IPS DF 6.9 (cell line): ENCODE measurements around the gene UGT1A5.
A peak's percentile ranks its signal among the peaks of the same experiment; 100 is the strongest.

Source experiments
- DNase-seq: peaks from one replicate; pipeline ENCODE4 v3.0.0-alpha.2; 2013; ENCODE audit warnings: low read depth, low spot score
- H3K27ac ChIP-seq: one replicate; pipeline ENCODE4 v1.5.1; 2013; ENCODE audit warnings: low read length, control low read depth
- H3K27me3 ChIP-seq: 2 replicates; pipeline ENCODE4 v1.6.1; 2013; ENCODE audit warnings: mild to moderate bottlenecking, low read length; ENCODE audit not compliant: control insufficient read depth, insufficient read depth
- H3K36me3 ChIP-seq: 2 replicates; pipeline ENCODE4 v1.6.1; 2013; ENCODE audit warnings: low read length; ENCODE audit not compliant: control insufficient read depth, insufficient read depth
- H3K4me1 ChIP-seq: 2 replicates; pipeline ENCODE4 v1.6.1; 2013; ENCODE audit warnings: low read length; ENCODE audit not compliant: control insufficient read depth, insufficient read depth
- H3K4me3 ChIP-seq: 2 replicates; pipeline ENCODE4 v1.5.1; 2013; ENCODE audit warnings: mild to moderate bottlenecking, low read length
- H3K9me3 ChIP-seq: 2 replicates; pipeline ENCODE4 v1.6.1; 2013; ENCODE audit warnings: low read length, inconsistent platforms; ENCODE audit not compliant: control insufficient read depth, insufficient read depth
- WGBS: extraction: QIAGEN DNeasy Blood & Tissue Kit; methylation state at CpG from one replicate; pipeline ENCODE4 v1.1.7; 2013; ENCODE audit warnings: mixed read lengths, missing lambda C conversion rate; ENCODE audit not compliant: insufficient read length, insufficient coverage; 5-methylcytosine and 5-hydroxymethylcytosine counted together

Gene UGT1A5

DNA sequence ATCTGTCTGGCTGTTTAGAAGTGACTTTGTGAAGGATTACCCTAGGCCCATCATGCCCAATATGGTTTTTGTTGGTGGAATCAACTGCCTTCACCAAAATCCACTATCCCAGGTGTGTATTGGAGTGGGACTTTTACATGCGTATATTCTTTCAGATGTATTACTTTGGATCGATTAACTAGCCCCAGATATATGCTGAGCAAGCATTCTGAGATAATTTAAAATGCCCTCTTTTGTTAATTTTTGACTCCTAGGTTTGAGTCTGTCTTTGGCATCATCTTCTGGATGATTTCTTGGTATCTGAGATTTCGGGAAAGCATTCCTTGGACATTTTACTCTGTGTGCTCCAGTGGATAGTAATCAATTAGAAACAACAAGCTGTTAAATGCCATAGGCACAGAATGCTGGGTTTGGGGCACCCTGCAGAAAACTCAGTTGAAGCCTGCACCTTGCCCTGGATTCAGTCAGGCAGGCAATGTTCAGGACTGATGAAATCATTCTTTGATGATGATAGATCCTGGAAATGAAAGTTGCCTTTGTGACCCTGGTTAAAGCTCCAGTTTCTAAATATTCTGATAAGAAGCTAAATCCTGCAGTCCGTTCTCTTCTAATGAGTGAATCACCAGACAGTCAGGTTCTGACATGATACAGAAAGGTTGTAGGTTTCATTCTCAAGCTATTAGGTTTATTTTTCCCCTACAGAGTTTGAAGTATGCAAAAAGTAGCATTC, 48.5 kb downstream of the UGT1A5 start:
- no CpG with 5 or more reads among the region's 4 CpGs for WGBS
- H3K27ac ChIP-seq = no peak overlapping the region
- DNase-seq = no peak

DNA sequence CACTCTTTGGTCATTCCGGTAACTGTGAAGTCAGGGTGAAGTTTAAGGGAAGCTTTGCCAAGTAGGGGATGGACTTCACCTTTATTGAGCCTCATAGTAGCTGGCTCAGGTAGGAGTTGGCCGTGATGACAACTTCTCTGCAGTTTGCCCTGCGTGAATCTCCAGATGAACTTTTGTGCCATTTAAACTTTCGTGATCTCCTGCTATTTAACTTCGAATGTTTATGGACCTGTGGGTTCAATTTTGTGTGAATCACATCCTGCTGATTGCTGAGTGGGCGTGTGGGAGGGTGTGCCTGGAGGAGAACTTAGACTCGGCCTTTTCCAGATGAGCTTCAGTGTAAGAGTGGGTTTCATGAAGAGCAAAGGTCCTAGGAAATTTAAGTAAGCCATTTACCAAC, 51.6 kb downstream of the UGT1A5 start:
- no peaks in the 10 kb centered on the region for H3K4me1 ChIP-seq
- no peaks in the 10 kb centered on the region for H3K27me3 ChIP-seq
- H3K4me3 ChIP-seq = no peak overlapping the region
- DNase-seq = no peak
- no CpG with 5 or more reads among the region's 7 CpGs for WGBS
- no peaks in the 10 kb centered on the region for H3K36me3 ChIP-seq
- no peak overlapping the region for H3K27ac ChIP-seq
- H3K9me3 ChIP-seq = no peaks in the 10 kb centered on the region

More for the DNA sequence above, 48.5 kb downstream of the UGT1A5 start:
- Histone ChIP-seq H3K4me1 (no peaks in the 10 kb centered on the region), H3K4me3 (no peak overlapping the region), H3K36me3 (no peaks in the 10 kb centered on the region), H3K27me3 (no peaks in the 10 kb centered on the region), H3K9me3 (no peaks in the 10 kb centered on the region)

DNA sequence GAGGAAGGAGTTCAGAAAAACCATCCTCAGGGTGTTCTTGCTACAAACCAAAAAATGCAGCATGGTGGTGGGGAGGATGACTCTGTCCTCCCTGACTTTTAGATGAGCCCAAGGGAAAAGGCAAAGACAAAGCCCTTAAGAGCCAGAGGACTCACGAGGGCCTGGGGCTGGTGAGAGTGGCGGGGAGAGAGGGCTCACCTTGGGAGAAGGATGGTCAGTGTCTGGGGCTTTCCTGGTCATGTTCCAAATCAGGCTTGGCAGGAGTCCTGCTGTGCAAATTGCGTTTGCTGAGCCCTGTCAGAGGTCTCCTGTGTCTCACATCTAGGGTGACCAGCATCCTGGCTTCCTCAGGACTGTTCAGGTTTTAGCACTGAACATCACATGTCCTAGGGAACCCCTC, 52.1 kb downstream of the UGT1A5 start:
- no peak for DNase-seq
- H3K4me1 ChIP-seq = no peaks in the 10 kb centered on the region
- H3K27ac ChIP-seq = no peak overlapping the region
- no peaks in the 10 kb centered on the region for H3K9me3 ChIP-seq
- no peak overlapping the region for H3K4me3 ChIP-seq
- no peaks in the 10 kb centered on the region for H3K36me3 ChIP-seq
- no peaks in the 10 kb centered on the region for H3K27me3 ChIP-seq
- no CpG with 5 or more reads among the region's 3 CpGs for WGBS

DNA sequence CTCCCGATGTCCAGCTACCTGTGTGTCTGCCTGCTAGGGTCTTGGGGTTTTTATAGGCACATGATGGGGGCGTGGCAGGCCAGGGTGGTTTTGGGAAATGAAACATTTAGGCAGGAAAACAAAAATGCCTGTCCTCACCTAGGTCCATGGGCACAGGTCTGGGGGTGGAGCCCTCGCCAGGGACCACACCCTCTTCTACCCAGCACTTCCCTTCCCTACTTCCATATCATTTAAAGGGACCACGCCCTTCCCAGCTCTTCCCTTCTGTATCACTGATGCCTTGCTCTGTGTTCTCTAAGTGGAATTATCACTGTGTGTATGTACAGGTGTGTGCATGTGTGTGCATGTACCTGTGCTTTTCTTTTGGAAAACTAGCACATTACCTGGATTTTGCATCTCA, 53.7 kb downstream of the UGT1A5 start:
- WGBS = no CpG with 5 or more reads among the region's 4 CpGs
- H3K27me3 ChIP-seq = no peaks in the 10 kb centered on the region
- no peaks in the 10 kb centered on the region for H3K36me3 ChIP-seq
- no peak for DNase-seq
- no peaks in the 10 kb centered on the region for H3K9me3 ChIP-seq
- H3K27ac ChIP-seq = no peak overlapping the region
- H3K4me1 ChIP-seq = no peaks in the 10 kb centered on the region
- no peak overlapping the region for H3K4me3 ChIP-seq

DNA sequence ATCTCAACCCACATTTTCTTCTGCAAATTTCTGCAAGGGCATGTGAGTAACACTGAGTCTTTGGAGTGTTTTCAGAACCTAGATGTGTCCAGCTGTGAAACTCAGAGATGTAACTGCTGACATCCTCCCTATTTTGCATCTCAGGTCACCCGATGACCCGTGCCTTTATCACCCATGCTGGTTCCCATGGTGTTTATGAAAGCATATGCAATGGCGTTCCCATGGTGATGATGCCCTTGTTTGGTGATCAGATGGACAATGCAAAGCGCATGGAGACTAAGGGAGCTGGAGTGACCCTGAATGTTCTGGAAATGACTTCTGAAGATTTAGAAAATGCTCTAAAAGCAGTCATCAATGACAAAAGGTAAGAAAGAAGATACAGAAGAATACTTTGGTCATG, 55.4 kb downstream of the UGT1A5 start:
- Histone ChIP-seq H3K4me1 (no peaks in the 10 kb centered on the region), H3K27me3 (no peaks in the 10 kb centered on the region), H3K4me3 (no peak overlapping the region), H3K9me3 (no peaks in the 10 kb centered on the region), H3K36me3 (no peaks in the 10 kb centered on the region), H3K27ac (no peak overlapping the region)
- no CpG with 5 or more reads among the region's 4 CpGs for WGBS
- peak; percentile 11 for DNase-seq

DNA sequence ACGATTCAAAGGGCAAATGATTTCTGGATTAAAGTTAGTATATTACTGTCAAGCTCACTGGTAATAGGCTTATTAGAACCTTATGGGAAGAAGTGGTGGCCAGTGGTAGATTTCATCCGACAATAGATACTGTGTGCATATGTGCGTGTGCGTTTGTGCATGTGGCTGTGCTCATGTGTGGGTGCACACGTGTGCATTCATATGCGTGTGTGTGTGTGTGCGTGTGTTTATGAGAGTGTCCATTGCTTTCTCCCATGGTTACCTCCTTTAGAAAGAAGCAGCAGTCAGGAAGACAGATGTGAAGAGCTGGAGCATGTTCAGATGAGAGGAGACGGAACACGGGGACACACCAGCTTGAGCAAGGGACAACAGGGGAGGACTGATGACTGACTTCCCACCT, 56.6 kb downstream of the UGT1A5 start:
- H3K4me1 ChIP-seq = no peaks in the 10 kb centered on the region
- no CpG with 5 or more reads among the region's 9 CpGs for WGBS
- no peaks in the 10 kb centered on the region for H3K36me3 ChIP-seq
- no peaks in the 10 kb centered on the region for H3K27me3 ChIP-seq
- no peak overlapping the region for H3K4me3 ChIP-seq
- no peak for DNase-seq
- no peak overlapping the region for H3K27ac ChIP-seq
- no peaks in the 10 kb centered on the region for H3K9me3 ChIP-seq

DNA sequence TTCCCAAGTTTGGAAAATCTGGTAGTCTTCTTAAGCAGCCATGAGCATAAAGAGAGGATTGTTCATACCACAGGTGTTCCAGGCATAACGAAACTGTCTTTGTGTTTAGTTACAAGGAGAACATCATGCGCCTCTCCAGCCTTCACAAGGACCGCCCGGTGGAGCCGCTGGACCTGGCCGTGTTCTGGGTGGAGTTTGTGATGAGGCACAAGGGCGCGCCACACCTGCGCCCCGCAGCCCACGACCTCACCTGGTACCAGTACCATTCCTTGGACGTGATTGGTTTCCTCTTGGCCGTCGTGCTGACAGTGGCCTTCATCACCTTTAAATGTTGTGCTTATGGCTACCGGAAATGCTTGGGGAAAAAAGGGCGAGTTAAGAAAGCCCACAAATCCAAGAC, 59.4 kb downstream of the UGT1A5 start:
- no peak for DNase-seq
- no peaks in the 10 kb centered on the region for H3K27me3 ChIP-seq
- no peaks in the 10 kb centered on the region for H3K36me3 ChIP-seq
- H3K4me1 ChIP-seq = no peaks in the 10 kb centered on the region
- WGBS = no CpG with 5 or more reads among the region's 16 CpGs
- no peak overlapping the region for H3K4me3 ChIP-seq
- H3K9me3 ChIP-seq = no peaks in the 10 kb centered on the region
- H3K27ac ChIP-seq = no peak overlapping the region

DNA sequence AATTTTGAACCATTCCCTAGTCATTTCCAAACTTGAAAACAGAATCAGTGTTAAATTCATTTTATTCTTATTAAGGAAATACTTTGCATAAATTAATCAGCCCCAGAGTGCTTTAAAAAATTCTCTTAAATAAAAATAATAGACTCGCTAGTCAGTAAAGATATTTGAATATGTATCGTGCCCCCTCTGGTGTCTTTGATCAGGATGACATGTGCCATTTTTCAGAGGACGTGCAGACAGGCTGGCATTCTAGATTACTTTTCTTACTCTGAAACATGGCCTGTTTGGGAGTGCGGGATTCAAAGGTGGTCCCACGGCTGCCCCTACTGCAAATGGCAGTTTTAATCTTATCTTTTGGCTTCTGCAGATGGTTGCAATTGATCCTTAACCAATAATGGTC, 59.9 kb downstream of the UGT1A5 start:
- no peaks in the 10 kb centered on the region for H3K36me3 ChIP-seq
- no peak for DNase-seq
- no CpG with 5 or more reads among the region's 5 CpGs for WGBS
- no peak overlapping the region for H3K4me3 ChIP-seq
- no peak overlapping the region for H3K27ac ChIP-seq
- no peaks in the 10 kb centered on the region for H3K9me3 ChIP-seq
- no peaks in the 10 kb centered on the region for H3K4me1 ChIP-seq
- no peaks in the 10 kb centered on the region for H3K27me3 ChIP-seq

DNA sequence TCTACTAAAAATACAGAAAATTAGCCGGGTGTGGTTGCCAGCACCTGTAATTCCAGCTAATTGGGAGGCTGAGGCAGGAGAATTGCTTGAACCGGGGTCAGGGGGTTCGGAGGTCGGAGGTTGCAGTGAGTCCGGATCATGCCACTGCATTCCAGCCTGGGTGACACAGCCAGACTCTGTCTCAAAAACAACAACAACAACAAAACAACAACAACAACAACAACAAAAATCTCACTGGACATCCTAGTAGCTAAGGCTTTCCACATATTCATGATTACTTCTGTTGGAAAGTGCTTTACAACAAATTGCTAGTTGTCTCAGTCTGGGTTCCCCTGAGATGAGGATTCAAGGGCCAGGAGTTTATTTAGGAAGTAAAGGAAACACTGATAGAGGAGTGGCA, 61.1 kb downstream of the UGT1A5 start:
- Histone ChIP-seq H3K27ac (no peak overlapping the region), H3K27me3 (no peaks in the 10 kb centered on the region), H3K9me3 (no peaks in the 10 kb centered on the region), H3K4me3 (no peak overlapping the region), H3K36me3 (no peaks in the 10 kb centered on the region), H3K4me1 (no peaks in the 10 kb centered on the region)
- WGBS = no CpG with 5 or more reads among the region's 5 CpGs
- no peak for DNase-seq

DNA sequence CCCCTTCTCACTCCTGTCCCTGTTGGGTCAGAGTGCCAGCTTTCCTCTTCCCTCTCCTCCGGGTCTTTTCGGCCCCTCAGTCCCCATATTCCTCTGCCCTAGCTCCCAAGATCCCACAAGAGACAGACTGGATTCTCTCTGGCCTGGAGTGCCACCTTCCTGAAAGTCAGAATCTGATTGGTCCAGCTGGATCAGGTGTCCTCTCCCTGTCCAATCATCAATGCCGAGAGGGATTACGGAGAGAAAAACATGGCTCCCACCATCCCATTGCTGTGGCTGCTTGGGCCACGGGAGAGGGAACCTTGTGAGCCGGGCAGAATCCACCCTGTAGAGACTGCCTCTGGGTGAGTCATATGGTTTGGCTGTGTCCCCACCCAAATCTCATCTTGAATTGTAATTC, 62.7 kb downstream of the UGT1A5 start:
- WGBS = no CpG with 5 or more reads among the region's 6 CpGs
- Histone ChIP-seq H3K36me3 (no peaks in the 10 kb centered on the region), H3K9me3 (no peaks in the 10 kb centered on the region), H3K27ac (no peak overlapping the region), H3K27me3 (no peaks in the 10 kb centered on the region), H3K4me3 (no peak overlapping the region), H3K4me1 (no peaks in the 10 kb centered on the region)
- no peak for DNase-seq

DNA sequence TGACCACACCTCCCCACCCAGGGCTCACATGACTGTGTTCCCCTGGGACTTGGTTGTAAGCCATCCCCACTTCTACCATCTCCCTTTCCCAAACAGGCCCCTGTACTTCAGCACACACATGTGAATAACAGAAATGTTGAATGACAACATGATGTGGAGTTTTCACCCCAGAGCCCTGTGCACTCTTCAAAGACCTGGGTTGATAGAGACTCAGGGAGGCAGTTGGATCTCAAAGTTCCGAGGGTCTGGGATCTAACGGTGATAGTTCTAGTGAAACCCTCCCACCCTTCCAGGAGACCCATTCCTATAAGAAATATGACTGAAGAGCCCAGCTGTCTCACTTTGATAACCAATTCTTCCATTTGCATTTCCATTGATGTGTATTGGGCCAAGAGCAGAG, 65.3 kb downstream of the UGT1A5 start, which contains the start of gene MROH2A:
Gene MROH2A, plus strand, starts transcription at position 301 of the 400 bp plus-strand sequence. CDS start 1,029 bp downstream, outside the sequence.
- no peaks in the 10 kb centered on the region for H3K27me3 ChIP-seq
- no CpG with 5 or more reads among the region's 2 CpGs for WGBS
- no peaks in the 10 kb centered on the region for H3K4me1 ChIP-seq
- no peak within 1 kb of the TSS for H3K27ac ChIP-seq
- H3K9me3 ChIP-seq = no peaks in the 10 kb centered on the region
- no peak within 1 kb of the TSS for H3K4me3 ChIP-seq
- no peaks in the 10 kb centered on the region for H3K36me3 ChIP-seq
- no peak for DNase-seq
